Measurements from ENCODE around the gene ANXA11. TPM values are rescaled to one million over a fixed set of nuclear protein-coding genes. Genes with fewer than 3 reads are reported as not detected.

Gene ANXA11
- total and polyA plus RNA-seq, 2 of the 4 experiments (the other 2 are of a cell fraction) = 39.4 to 109 TPM

DNA sequence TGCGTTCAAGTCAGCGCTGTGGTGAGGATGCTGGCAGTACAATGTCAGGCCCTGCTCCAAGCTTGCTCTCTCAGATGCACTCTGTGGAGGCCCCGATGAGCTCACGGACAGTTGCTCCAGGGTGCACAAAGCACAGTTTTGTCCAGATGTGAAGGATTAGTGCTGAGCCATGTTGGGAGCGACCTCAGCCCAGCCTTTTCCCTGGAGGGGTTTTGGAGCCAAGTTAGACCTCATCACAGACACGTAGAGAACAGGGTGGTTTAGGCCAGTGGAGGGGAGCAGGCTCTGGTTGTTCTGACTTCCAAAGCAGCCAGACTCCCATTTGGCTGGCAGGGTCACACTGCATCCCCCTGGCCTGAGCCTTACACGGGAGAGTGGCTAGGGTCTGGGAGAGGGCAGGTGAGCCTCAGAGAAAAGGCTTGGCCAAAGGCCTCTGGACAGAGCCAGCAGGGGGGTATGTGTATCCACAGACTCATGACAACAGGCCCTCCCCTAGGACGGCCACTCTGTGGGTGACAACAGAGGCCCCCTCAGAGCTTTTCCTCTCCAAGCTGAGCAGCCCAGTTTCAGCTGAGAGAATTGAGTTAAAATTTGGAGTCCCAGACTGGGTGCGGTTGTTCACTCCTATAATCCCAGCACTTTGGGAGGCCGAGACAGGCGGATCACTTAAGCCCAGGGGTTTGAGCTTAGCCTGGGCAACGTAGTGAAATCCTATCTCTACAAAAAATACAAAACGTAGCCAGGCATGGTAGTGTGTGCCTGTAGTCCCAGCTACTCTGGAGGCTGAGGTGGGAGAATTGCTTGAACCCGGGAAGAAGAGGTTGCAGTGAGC, 68.1 kb downstream of the ANXA11 start:
- Histone ChIP-seq H2AFZ (replicated peaks; ENCODE audit: low read length, poor library complexity) (peak overlapping the region; percentile 41), H3K23ac (ENCODE audit: low read depth, low read length) (peak overlapping the region; percentile 5; the same call in 1 of the 2 replicates), H3K4me2 (ENCODE audit: low read depth, low read length) (no peak overlapping the region; the same call in 1 of the 2 replicates), H3K14ac (replicated peaks; ENCODE audit: low read depth, low read length) (peak overlapping the region; percentile 55; the same call in 1 of the 2 replicates), H3K9me3 (ENCODE audit: control insufficient read depth, insufficient read depth, low read length) (no peaks in the 10 kb centered on the region), H3K27me3 (ENCODE audit: control insufficient read depth, insufficient read depth, low read length) (no peaks in the 10 kb centered on the region), H3K56ac (ENCODE audit: extremely low read depth, insufficient read depth, low read length) (no peak overlapping the region), H3K4ac (ENCODE audit: low read depth, low read length) (peak overlapping the region; percentile 76), H3K4me1 (ENCODE audit: control insufficient read depth, insufficient read depth, low read length) (peaks cover 21% of the 10 kb centered on the region), H2BK20ac (ENCODE audit: low read depth, low read length) (peak overlapping the region; percentile 31; the same call in 1 of the 2 replicates), H3K18ac (ENCODE audit: low read depth, low read length) (no peak overlapping the region; the same call in 1 of the 2 replicates), H4K91ac (ENCODE audit: insufficient read depth, low read depth, low read length) (peak overlapping the region; percentile 57), H4K8ac (ENCODE audit: low read depth in 2 of 2, low read length in 2 of 2) (peak overlapping the region in 1 of 2 experiments; percentile 28; a peak in 1 of 4 replicates), H2BK15ac (ENCODE audit: low read depth, low read length) (peak overlapping the region; percentile 3; the same call in 1 of the 3 replicates), H4K20me1 (ENCODE audit: insufficient read depth, low read length) (no peaks in the 10 kb centered on the region), H4K5ac (ENCODE audit: low read depth, low read length) (no peak overlapping the region; the same call in 1 of the 2 replicates), H3K36me3 (ENCODE audit: control insufficient read depth, insufficient read depth, low read length) (no peaks in the 10 kb centered on the region), H2BK120ac (ENCODE audit: low read depth, low read length) (peak overlapping the region; percentile 30), H3K27ac (ENCODE audit: insufficient read depth, low read length) (peak overlapping the region; percentile 48; the same call in 1 of the 2 replicates), H2BK5ac (ENCODE audit: low read depth, low read length, poor library complexity, severe bottlenecking) (no peak overlapping the region), H3K79me1 (ENCODE audit: low read depth in 1 of 2, low read length in 2 of 2) (peaks cover 0 to 14% of the 10 kb centered on the region in 2 experiments; a peak in 1 of 4 replicates), H3K4me3 (ENCODE audit: insufficient read depth, low read depth, low read length) (no peak overlapping the region), H2AK5ac (ENCODE audit: low read depth, low read length) (peak overlapping the region; percentile 73; the same call in 1 of the 2 replicates), H3K9ac (ENCODE audit: low read depth, low read length) (no peak overlapping the region; the same call in 1 of the 2 replicates), H2AK9ac (replicated peaks; ENCODE audit: low read depth, low read length, poor library complexity) (peak overlapping the region; percentile 73), H3K9me1 (ENCODE audit: insufficient read depth, low read length) (peaks cover 8% of the 10 kb centered on the region; the same call in 1 of the 2 replicates)
- TF ChIP-seq FOS (IDR thresholded peaks at IDR 0.05; ENCODE audit: low read depth, low read length) = no peak
- TF ChIP-seq, protein P1, sequence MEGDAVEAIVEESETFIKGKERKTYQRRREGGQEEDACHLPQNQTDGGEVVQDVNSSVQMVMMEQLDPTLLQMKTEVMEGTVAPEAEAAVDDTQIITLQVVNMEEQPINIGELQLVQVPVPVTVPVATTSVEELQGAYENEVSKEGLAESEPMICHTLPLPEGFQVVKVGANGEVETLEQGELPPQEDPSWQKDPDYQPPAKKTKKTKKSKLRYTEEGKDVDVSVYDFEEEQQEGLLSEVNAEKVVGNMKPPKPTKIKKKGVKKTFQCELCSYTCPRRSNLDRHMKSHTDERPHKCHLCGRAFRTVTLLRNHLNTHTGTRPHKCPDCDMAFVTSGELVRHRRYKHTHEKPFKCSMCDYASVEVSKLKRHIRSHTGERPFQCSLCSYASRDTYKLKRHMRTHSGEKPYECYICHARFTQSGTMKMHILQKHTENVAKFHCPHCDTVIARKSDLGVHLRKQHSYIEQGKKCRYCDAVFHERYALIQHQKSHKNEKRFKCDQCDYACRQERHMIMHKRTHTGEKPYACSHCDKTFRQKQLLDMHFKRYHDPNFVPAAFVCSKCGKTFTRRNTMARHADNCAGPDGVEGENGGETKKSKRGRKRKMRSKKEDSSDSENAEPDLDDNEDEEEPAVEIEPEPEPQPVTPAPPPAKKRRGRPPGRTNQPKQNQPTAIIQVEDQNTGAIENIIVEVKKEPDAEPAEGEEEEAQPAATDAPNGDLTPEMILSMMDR (conservative IDR thresholded peaks at IDR 0.05; ENCODE audit: low read depth, low read length) = no peak
- TF ChIP-seq CEBPB (IDR thresholded peaks at IDR 0.05; ENCODE audit: low read depth, low read length) = no peak
- TF ChIP-seq MAZ (IDR thresholded peaks at IDR 0.05; ENCODE audit: borderline replicate concordance, low read depth, low read length) = no peak
- TF ChIP-seq MAFK (IDR thresholded peaks at IDR 0.05; ENCODE audit: low read depth, low read length) = no peak
- no peak for TF ChIP-seq RCOR1 (IDR thresholded peaks at IDR 0.05; ENCODE audit: insufficient replicate concordance, low read length)
- no peak for TF ChIP-seq POLR2A (IDR thresholded peaks at IDR 0.05; ENCODE audit: low read depth, low read length)
- TF ChIP-seq NFE2L2 (IDR thresholded peaks at IDR 0.05; ENCODE audit: low read depth, low read length) = no peak
- no peak for TF ChIP-seq ELK1 (IDR thresholded peaks at IDR 0.05; ENCODE audit: borderline replicate concordance, low read depth, low read length)
- DNase-seq = peak; percentile 67
- BruUV-seq (replicated peaks) = no TSS peak
- ChIA-PET CTCF (no interaction called here), POLR2A (ENCODE audit: unreplicated experiment) (no interaction called here)
- in situ Hi-C loops (cut with MboI; ENCODE audit: low sequenced_read_pairs) (no loop called here), intact Hi-C loops (cut with micrococcal nuclease) (loop anchor here (2.0 to 10.0 kb wide), 2 partner anchors 58 to 592 kb away; partner anchors contain the start of gene TMEM254), dilution Hi-C loops (cut with HindIII; ENCODE audit: low sequenced_read_pairs, unreplicated experiment) (no loop called here)
- no peak for ATAC-seq (ENCODE audit: low read depth)
- 80% methylated on average over 4 of the region's 14 CpGs; no CpG with 5 or more reads in 1 of the 2 experiments for WGBS, 2 experiments (ENCODE audit: extremely low coverage in 2 of 2, insufficient read length in 1 of 2)
